Smooth muscle cell (in vitro differentiated cells): ENCODE results near the gene FGF8. TPM values are rescaled to one million over a fixed set of nuclear protein-coding genes. Genes with fewer than 3 reads are reported as not detected.

Experiments used
- DNase-seq: peaks from one replicate; lab custom pipeline; 2025; ENCODE audit not compliant: unreplicated experiment; lab: John Stamatoyannopoulos, UW
- H2AFZ ChIP-seq: fragments of 200-600 bp; sonication (generic); 2 replicates; pipeline ENCODE4 v1.6.0; 2016; ENCODE audit warnings: antibody characterized with exemption, low read depth, mild to moderate bottlenecking
- H3F3A ChIP-seq: fragments of 200-600 bp; sonication (generic); 2 replicates; pipeline ENCODE4 v1.6.0; 2017; ENCODE audit warnings: antibody characterized with exemption, low read depth
- H3K27ac ChIP-seq: fragments of 200-600 bp; sonication (generic); 2 replicates; pipeline ENCODE4 v1.5.1; 2016; ENCODE audit warnings: low read depth, mild to moderate bottlenecking
- H3K27me3 ChIP-seq: fragments of 200-600 bp; sonication (generic); 2 replicates; pipeline ENCODE4 v1.6.1; 2016; ENCODE audit warnings: low read depth, mild to moderate bottlenecking
- H3K36me3 ChIP-seq: fragments of 200-600 bp; sonication (generic); 2 replicates; pipeline ENCODE4 v1.5.1; 2016; ENCODE audit warnings: low read depth
- H3K4me1 ChIP-seq: fragments of 200-600 bp; sonication (generic); 2 replicates; pipeline ENCODE4 v1.5.1; 2016; ENCODE audit warnings: low read depth
- H3K4me2 ChIP-seq: fragments of 200-600 bp; sonication (generic); 2 replicates; pipeline ENCODE4 v1.6.0; 2016; ENCODE audit warnings: mild to moderate bottlenecking
- H3K4me3 ChIP-seq: fragments of 200-600 bp; sonication (generic); 2 replicates; pipeline ENCODE4 v1.5.1; 2016; ENCODE audit warnings: mild to moderate bottlenecking
- H3K79me2 ChIP-seq: fragments of 200-600 bp; sonication (generic); 2 replicates; pipeline ENCODE4 v1.6.0; 2016; ENCODE audit warnings: low read depth, mild to moderate bottlenecking
- H3K9ac ChIP-seq: fragments of 200-600 bp; sonication (generic); 2 replicates; pipeline ENCODE4 v1.6.0; 2016; ENCODE audit warnings: low read depth
- H3K9me3 ChIP-seq: fragments of 200-600 bp; sonication (generic); replicated peaks from 2 replicates; pipeline ENCODE4 v1.5.1; 2016; ENCODE audit warnings: low read depth
- H4K20me1 ChIP-seq: fragments of 200-600 bp; sonication (generic); 2 replicates; pipeline ENCODE4 v1.6.0; 2016; ENCODE audit warnings: low read depth
- WGBS: methylation state at CpG from one replicate; pipeline ENCODE4 v1.1.7; 2016; ENCODE audit warnings: low lambda C conversion rate; 5-methylcytosine and 5-hydroxymethylcytosine counted together
- polyA plus RNA-seq: library from polyadenylated mRNA; unstranded; fragments of >200 nt; fragmentation: Nextera tagmentation; extraction: Ambion mirVana; gene quantifications from 2 replicates; pipeline ENCODE4 v1.2.1, GENCODE V29; 2016
- total RNA-seq: library from RNA; depleted of rRNA; stranded (reverse); fragments of >200 nt; gene quantifications from 2 replicates; pipeline ENCODE4 v1.2.3, GENCODE V29; 2014
- TF ChIP-seq, protein P1 (sequence below): fragments of 200-600 bp; sonication (generic); IDR thresholded peaks from 2 replicates; pipeline ENCODE4 v1.5.1; 2017; ENCODE audit warnings: borderline replicate concordance, mild to moderate bottlenecking, antibody characterized with exemption; ENCODE audit not compliant: insufficient read depth, poor library complexity, severe bottlenecking

Gene FGF8
- total and polyA plus RNA-seq, 2 experiments from 2014 or later: not detected

DNA sequence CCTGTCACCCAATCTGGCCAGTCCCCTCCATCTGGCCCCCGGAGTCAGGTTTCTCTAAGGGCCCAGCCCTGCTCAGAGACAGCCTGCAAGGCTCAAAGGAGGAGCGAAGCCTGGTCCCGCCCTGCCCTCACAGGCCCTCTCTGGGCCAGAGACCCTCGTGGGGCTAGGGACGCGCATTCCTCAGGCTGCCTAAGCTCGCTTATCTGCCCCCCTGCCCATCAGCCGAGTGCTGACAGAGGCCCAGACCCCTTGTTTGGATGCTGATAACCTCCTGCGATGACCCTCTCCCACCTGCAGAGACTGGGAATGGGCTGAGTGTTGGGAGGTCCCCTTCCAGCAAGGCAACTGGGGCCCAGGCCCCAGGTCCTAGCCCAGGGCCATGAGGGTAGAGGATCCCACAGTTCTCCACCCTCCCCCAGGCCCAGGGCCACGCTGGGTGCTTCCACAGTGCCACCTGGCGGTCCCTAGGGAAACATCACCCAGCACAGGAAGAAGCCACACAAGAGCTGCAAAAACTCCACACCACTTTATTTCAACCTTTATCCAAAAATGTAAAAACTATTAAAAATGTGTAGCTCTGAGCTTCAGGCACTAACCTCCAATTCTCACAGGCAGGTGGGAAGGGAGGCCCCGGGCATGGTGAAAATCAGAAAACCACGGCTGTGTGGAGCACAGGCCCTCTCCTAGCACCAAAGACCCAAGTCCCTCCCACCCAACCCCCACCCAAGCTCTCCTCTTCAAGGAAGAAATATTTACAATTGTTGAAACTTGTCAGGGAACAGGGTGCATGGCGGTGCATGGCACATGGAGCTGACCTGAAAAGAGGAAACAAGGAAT lies 5.1 kb upstream of the FGF8 start:
- H2AFZ ChIP-seq: no peak overlapping the region
- peak overlapping the region; percentile 92 for H3K4me2 ChIP-seq
- peak; percentile 17 for DNase-seq
- peaks cover 20% of the 10 kb centered on the region for H3K4me1 ChIP-seq
- no peak overlapping the region for H3K4me3 ChIP-seq
- peaks cover 52% of the 10 kb centered on the region for H4K20me1 ChIP-seq
- no peak overlapping the region for H3K27ac ChIP-seq
- H3K36me3 ChIP-seq: peaks cover 3% of the 10 kb centered on the region
- no peaks in the 10 kb centered on the region for H3K79me2 ChIP-seq
- H3K9ac ChIP-seq: no peak overlapping the region
- no peaks in the 10 kb centered on the region for H3K9me3 ChIP-seq
- H3F3A ChIP-seq: peaks cover 23% of the 10 kb centered on the region
- 46% methylated on average over 14 of the region's 14 CpGs for WGBS
- TF ChIP-seq, protein P1, sequence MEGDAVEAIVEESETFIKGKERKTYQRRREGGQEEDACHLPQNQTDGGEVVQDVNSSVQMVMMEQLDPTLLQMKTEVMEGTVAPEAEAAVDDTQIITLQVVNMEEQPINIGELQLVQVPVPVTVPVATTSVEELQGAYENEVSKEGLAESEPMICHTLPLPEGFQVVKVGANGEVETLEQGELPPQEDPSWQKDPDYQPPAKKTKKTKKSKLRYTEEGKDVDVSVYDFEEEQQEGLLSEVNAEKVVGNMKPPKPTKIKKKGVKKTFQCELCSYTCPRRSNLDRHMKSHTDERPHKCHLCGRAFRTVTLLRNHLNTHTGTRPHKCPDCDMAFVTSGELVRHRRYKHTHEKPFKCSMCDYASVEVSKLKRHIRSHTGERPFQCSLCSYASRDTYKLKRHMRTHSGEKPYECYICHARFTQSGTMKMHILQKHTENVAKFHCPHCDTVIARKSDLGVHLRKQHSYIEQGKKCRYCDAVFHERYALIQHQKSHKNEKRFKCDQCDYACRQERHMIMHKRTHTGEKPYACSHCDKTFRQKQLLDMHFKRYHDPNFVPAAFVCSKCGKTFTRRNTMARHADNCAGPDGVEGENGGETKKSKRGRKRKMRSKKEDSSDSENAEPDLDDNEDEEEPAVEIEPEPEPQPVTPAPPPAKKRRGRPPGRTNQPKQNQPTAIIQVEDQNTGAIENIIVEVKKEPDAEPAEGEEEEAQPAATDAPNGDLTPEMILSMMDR: peak; percentile 78
- peaks cover 38% of the 10 kb centered on the region for H3K27me3 ChIP-seq

DNA sequence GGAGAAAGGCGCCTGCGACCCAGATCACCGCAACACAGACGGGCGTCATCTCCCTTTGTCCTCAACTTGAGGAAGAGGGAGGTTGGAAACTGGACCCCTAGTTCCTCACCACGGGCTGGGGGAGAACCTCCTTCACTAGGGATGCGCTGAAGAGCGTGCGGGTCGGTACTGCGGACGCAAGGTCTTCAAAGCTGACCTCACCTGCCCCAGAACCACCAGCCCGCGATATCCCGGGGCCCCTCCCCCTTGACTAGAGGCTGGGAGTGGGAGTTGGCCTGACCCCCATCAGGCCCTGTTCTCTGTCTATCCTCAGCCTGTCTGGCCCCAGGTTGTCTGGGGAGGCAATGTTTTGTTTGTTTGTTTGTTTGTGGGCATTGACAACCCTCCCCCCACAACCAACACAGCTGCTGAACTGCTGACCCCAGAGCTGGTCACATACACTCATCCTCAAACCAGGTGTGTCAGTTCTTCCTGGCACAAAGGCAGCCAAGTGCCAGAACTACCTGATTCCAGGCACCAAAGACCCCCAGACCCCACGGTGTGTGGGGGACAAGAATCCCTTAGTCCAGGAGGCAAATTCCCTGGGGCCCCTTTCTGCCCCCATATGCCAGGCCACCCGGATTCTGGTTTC lies 4.4 kb upstream of the FGF8 start:
- peaks cover 55% of the 10 kb centered on the region for H4K20me1 ChIP-seq
- no peaks in the 10 kb centered on the region for H3K36me3 ChIP-seq
- no peaks in the 10 kb centered on the region for H3K9me3 ChIP-seq
- H3K27ac ChIP-seq: no peak overlapping the region
- TF ChIP-seq, protein P1: no peak
- peaks cover 42% of the 10 kb centered on the region for H3K27me3 ChIP-seq
- H3K4me2 ChIP-seq: peak overlapping the region; percentile 90
- H3K4me3 ChIP-seq: peak overlapping the region; percentile 48
- no peaks in the 10 kb centered on the region for H3K79me2 ChIP-seq
- no peak for DNase-seq
- no peak overlapping the region for H2AFZ ChIP-seq
- peaks cover 16% of the 10 kb centered on the region for H3F3A ChIP-seq
- peaks cover 23% of the 10 kb centered on the region for H3K4me1 ChIP-seq
- 19% methylated on average over 14 of the region's 17 CpGs for WGBS
- H3K9ac ChIP-seq: no peak overlapping the region

DNA sequence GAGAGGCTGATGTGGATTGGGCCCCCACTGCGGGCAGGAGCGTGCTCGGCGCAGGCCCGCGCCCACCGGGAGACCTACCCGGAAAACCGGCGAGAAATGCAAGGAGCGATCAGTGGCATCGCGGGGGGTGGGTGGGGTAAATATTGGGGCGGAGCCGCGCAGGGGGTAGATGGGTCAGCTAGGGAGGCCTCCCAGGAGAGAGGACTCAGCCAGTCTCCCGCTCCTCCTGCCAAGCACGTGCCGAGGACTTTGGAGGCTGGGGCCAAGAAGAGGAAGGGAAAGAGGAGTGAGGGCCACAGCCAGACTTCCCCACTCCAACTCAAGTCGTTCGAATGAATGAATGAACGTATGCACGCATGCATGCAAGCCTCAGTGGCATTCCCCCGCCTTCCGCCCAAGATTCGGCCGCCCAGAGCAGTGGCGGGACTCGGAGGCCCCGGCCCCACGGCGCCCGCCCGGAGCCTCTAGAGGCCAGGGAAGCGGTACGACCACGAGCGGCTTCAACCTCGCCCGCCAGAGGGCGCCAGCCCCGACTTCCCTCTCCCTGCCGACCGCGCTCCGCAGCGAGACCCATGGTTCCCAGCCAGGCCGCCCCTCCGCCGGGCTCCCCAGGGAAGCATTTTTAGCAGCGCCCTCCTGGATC lies 3.8 kb upstream of the FGF8 start:
- WGBS: 3% methylated on average over 28 of the region's 51 CpGs
- peaks cover 48% of the 10 kb centered on the region for H3K27me3 ChIP-seq
- H3K27ac ChIP-seq: no peak overlapping the region
- no peaks in the 10 kb centered on the region for H3K9me3 ChIP-seq
- H3K4me3 ChIP-seq: peak overlapping the region; percentile 48
- peaks cover 29% of the 10 kb centered on the region for H3K4me1 ChIP-seq
- no peaks in the 10 kb centered on the region for H3K79me2 ChIP-seq
- TF ChIP-seq, protein P1: peak; percentile 69
- no peaks in the 10 kb centered on the region for H3K36me3 ChIP-seq
- no peak overlapping the region for H2AFZ ChIP-seq
- H4K20me1 ChIP-seq: peaks cover 55% of the 10 kb centered on the region
- peak overlapping the region; percentile 90 for H3K4me2 ChIP-seq
- DNase-seq: peak; percentile 55
- no peak overlapping the region for H3K9ac ChIP-seq
- H3F3A ChIP-seq: peaks cover 9% of the 10 kb centered on the region
